GM12878 (cell line): Measurements from ENCODE around the gene SLC26A11. TPM values are rescaled to one million over a fixed set of nuclear protein-coding genes. Genes with fewer than 3 reads are reported as not detected.
A peak's percentile ranks its signal among the peaks of the same experiment; 100 is the strongest.

Experiments used
- ATAC-seq: fragments of 200-7000 bp; cut with Tn5 transposase; 3 replicates; pipeline ENCODE4 v1.9.1; 2020; ENCODE audit warnings: mild to moderate bottlenecking, moderate library complexity
- BruUV-seq: library from RNA; stranded (reverse); fragments of 400-500 nt; replicated peaks from 2 replicates; lab custom pipeline; 2021; lab: Mats Ljungman, UMichigan
- CTCF ChIA-PET: fragments of 300-600 bp; sonication (Branson Sonifier 250); formaldehyde crosslinking; extraction: SDS; loops from one replicate; lab custom pipeline; 2021; ENCODE audit warnings: inconsistent platforms; lab: Yijun Ruan, JAX
- POLR2A ChIA-PET: fragments of 350-600 bp; formaldehyde crosslinking; extraction: SDS; loops from one replicate; lab custom pipeline; 2021; ENCODE audit warnings: inconsistent platforms; lab: Charles Lee
- RAD21 ChIA-PET: fragments of 300-600 bp; sonication (Branson Sonifier 250); formaldehyde crosslinking; loops from one replicate; lab custom pipeline; 2023; ENCODE audit warnings: antibody characterized with exemption; ENCODE audit not compliant: unreplicated experiment; lab: Charles Lee
- SMC1A ChIA-PET: fragments of 300-600 bp; sonication (Branson Sonifier 250); formaldehyde crosslinking; loops from one replicate; lab custom pipeline; 2023; ENCODE audit not compliant: unreplicated experiment, uncharacterized antibody; lab: Charles Lee
- DNase-seq: peaks from one replicate; pipeline ENCODE4 v3.0.0-alpha.2; 2011; ENCODE audit warnings: low read depth, low spot score
- FAIRE-seq: peaks from 3 replicates; lab custom pipeline; 2011; peaks lifted over from hg19 to GRCh38; lab: Jason Lieb, UNC
- H2AFZ ChIP-seq: 2 replicates; pipeline ENCODE4 v1.6.0; 2011; ENCODE audit warnings: low read depth, low read length, control low read depth; ENCODE audit not compliant: control insufficient read depth
- H3K27ac ChIP-seq: 2 replicates; pipeline ENCODE4 v1.5.1; 2011; ENCODE audit warnings: control low read depth; ENCODE audit not compliant: control insufficient read depth, insufficient read depth
- H3K27me3 ChIP-seq, 2 experiments: replicated peaks in 1 of 2; 2 replicates each; pipeline versions ENCODE4 v1.6.0 to v1.6.1; 2011; ENCODE audit warnings: low read length in 1 of 2; ENCODE audit not compliant: control insufficient read depth in 2 of 2, insufficient read depth in 2 of 2
- H3K36me3 ChIP-seq, 2 experiments: 2 replicates each; pipeline ENCODE4 v1.5.1; 2011; ENCODE audit warnings: low read length in 1 of 2; ENCODE audit not compliant: control insufficient read depth in 2 of 2, insufficient read depth in 2 of 2
- H3K4me1 ChIP-seq: 2 replicates; pipeline ENCODE4 v1.6.1; 2011; ENCODE audit warnings: mild to moderate bottlenecking, low read length, moderate library complexity, mixed read lengths; ENCODE audit not compliant: control insufficient read depth, insufficient read depth
- H3K4me2 ChIP-seq: 2 replicates; pipeline ENCODE4 v1.6.0; 2011; ENCODE audit warnings: control low read depth; ENCODE audit not compliant: control insufficient read depth, insufficient read depth
- H3K4me3 ChIP-seq: fragments of 200-600 bp; sonication (generic); 2 replicates; pipeline ENCODE4 v1.5.1; 2016
- H3K79me2 ChIP-seq: 2 replicates; pipeline ENCODE4 v1.6.0; 2011; ENCODE audit warnings: low read length; ENCODE audit not compliant: control insufficient read depth, insufficient read depth
- H3K9ac ChIP-seq: 2 replicates; pipeline ENCODE4 v1.8.0; 2011; ENCODE audit warnings: low read length, control low read depth, mixed read lengths; ENCODE audit not compliant: control insufficient read depth, insufficient read depth
- H3K9me3 ChIP-seq: replicated peaks from 3 replicates; pipeline ENCODE4 v1.5.1; 2011; ENCODE audit warnings: mild to moderate bottlenecking, low read length; ENCODE audit not compliant: control insufficient read depth, insufficient read depth
- H4K20me1 ChIP-seq: 2 replicates; pipeline ENCODE4 v1.6.0; 2011; ENCODE audit not compliant: control insufficient read depth, insufficient read depth
- ASH2L ChIP-seq: fragments of 300-600, 200-600 bp; sonication (generic); IDR thresholded peaks from 2 replicates; pipeline ENCODE4 v1.6.1; 2017; ENCODE audit warnings: low read depth, mild to moderate bottlenecking, borderline replicate concordance
- BACH1 ChIP-seq: fragments of 450-650 bp; IDR thresholded peaks from 2 replicates; pipeline ENCODE4 v1.6.1; 2017; ENCODE audit warnings: mild to moderate bottlenecking, borderline replicate concordance
- E2F8 ChIP-seq: fragments of 450-650 bp; IDR thresholded peaks from 2 replicates; pipeline ENCODE4 v1.6.1; 2018; ENCODE audit warnings: mild to moderate bottlenecking, low read depth, moderate library complexity; ENCODE audit not compliant: partially characterized antibody
- IRF3 ChIP-seq: fragments of 450-650 bp; IDR thresholded peaks from 2 replicates; pipeline ENCODE4 v1.6.1; 2014; ENCODE audit warnings: mild to moderate bottlenecking
- KLF5 ChIP-seq: fragments of 450-650 bp; IDR thresholded peaks from 2 replicates; pipeline ENCODE4 v1.6.1; 2014; ENCODE audit warnings: mild to moderate bottlenecking; ENCODE audit not compliant: partially characterized antibody
- PML ChIP-seq: IDR thresholded peaks from 2 replicates; pipeline ENCODE4 v1.6.1; 2012; ENCODE audit warnings: low read length, inconsistent platforms
- RAD51 ChIP-seq: fragments of 450-650 bp; IDR thresholded peaks from 2 replicates; pipeline ENCODE4 v1.6.1; 2016; ENCODE audit warnings: moderate library complexity, mild to moderate bottlenecking, inconsistent platforms
- RB1 ChIP-seq: fragments of 450-650 bp; formaldehyde crosslinking; IDR thresholded peaks from 2 replicates; pipeline ENCODE4 v1.6.1; 2017; ENCODE audit warnings: mild to moderate bottlenecking, borderline replicate concordance
- RBBP5 ChIP-seq: fragments of 200-600 bp; sonication (generic); conservative IDR thresholded peaks from 2 replicates; pipeline ENCODE4 v1.6.1; 2016
- SP1 ChIP-seq: IDR thresholded peaks from one replicate; pipeline ENCODE4 v1.6.1; 2011; ENCODE audit warnings: low read depth, low read length
- TCF3 ChIP-seq: IDR thresholded peaks from 2 replicates; pipeline ENCODE4 v1.6.1; 2012; ENCODE audit warnings: low read depth, mild to moderate bottlenecking, low read length, borderline replicate concordance; ENCODE audit not compliant: insufficient read depth
- WRNIP1 ChIP-seq: IDR thresholded peaks from 2 replicates; pipeline ENCODE4 v1.6.1; 2011; ENCODE audit warnings: low read depth, low read length, improper control_type of control experiment, borderline replicate concordance
- ZNF384 ChIP-seq: IDR thresholded peaks from 2 replicates; pipeline ENCODE4 v1.6.1; 2012; ENCODE audit warnings: low read depth, mild to moderate bottlenecking, low read length, improper control_type of control experiment, borderline replicate concordance
- WGBS: methylation state at CpG from one replicate; pipeline ENCODE4 v1.1.6; 2016; ENCODE audit warnings: low lambda C conversion rate; ENCODE audit not compliant: insufficient replicate concordance, insufficient coverage; ENCODE audit errors: missing lambda C conversion rate; 5-methylcytosine and 5-hydroxymethylcytosine counted together
- in situ Hi-C: fragments of 300-500 bp; cut with MboI; formaldehyde crosslinking; loops from 9 replicates; pipeline ENCODE4 v1.14.3; 2018; ENCODE audit warnings: mixed read lengths
- intact Hi-C: fragments of 100-400 bp; cut with micrococcal nuclease; formaldehyde crosslinking; loops from one replicate; pipeline ENCODE4 v1.14.2; 2022; ENCODE audit not compliant: unreplicated experiment
- polyA plus RNA-seq, 11 experiments: library from polyadenylated mRNA; depleted of rRNA in 4 of 11; unstranded in 6 of 11; stranded (reverse) in 5 of 11; fragments of >200 nt; fragmentation: Nextera tagmentation in 4 of 11; fragmentation: Illumina TruSeq in 1 of 11; extraction: Ambion mirVana in 4 of 11; extraction: Trizol in 1 of 11; gene quantifications; 1 replicate in 1 of 11; 2 replicates in 10 of 11; pipeline versions ENCODE4 v1.2.1 to v1.2.3, GENCODE V29; 2011 to 2016; ENCODE audit warnings: inconsistent platforms in 2 of 11, missing spikeins in 2 of 11, low read depth in 1 of 11
- total RNA-seq, 4 experiments: library from RNA; depleted of rRNA in 3 of 4; stranded (reverse); fragments of >200 nt in 3 of 4; fragmentation: Illumina TruSeq in 1 of 4; extraction: Trizol in 1 of 4; gene quantifications; 2 replicates each; pipeline versions ENCODE4 v1.2.1 to v1.2.3, GENCODE V29; 2013 to 2021

SLC26A11 gene
- total and polyA plus RNA-seq, 10 of the 15 experiments (the other 5 are each of a cell fraction or from before 2014, with no cell fraction given): 0.05 to 4.1 (median 1.2) TPM; not detected in 1

GRCh38 chr17:80287038-80287437 is 66.8 kb downstream of the SLC26A11 start (continued):
- TF ChIP-seq PML (no peak), E2F8 (no peak)

- SMC1A ChIA-PET: no interaction called here
- no peaks in the 10 kb centered on the region for H3K27me3 ChIP-seq
- H3K27ac ChIP-seq: no peak overlapping the region
These were observed 67.8 kb downstream of the SLC26A11 start for GRCh38 chr17:80287806-80288567.

More at GRCh38 chr17:80287806-80288567, 67.8 kb downstream of the SLC26A11 start:
- no peak overlapping the region for H3K9ac ChIP-seq
- 96% methylated on average over 22 of the region's 22 CpGs for WGBS
- TF ChIP-seq RB1 (no peak), ZNF384 (no peak), TCF3 (no peak), KLF5 (no peak), RAD51 (no peak), BACH1 (no peak), IRF3 (no peak), WRNIP1 (no peak), RBBP5 (no peak), ASH2L (no peak), SP1 (no peak)
- TF ChIP-seq, all 136 proteins: peak for 0
- ChIA-PET RAD21 (interaction anchor here (0.6 kb wide), 1 partner anchor 23 kb away, joined by 4 read pairs; no protein-coding TSS in a partner anchor), CTCF (no interaction called here), POLR2A (no interaction called here)
- Histone ChIP-seq H3K4me1 (no peaks in the 10 kb centered on the region), H3K4me2 (no peak overlapping the region), H3K79me2 (no peaks in the 10 kb centered on the region; the same call in 1 of the 2 replicates), H3K9me3 (no peaks in the 10 kb centered on the region), H2AFZ (no peak overlapping the region), H4K20me1 (0 out of 2 replicates have a peak, but pooled peaks cover 2% of the 10 kb centered on the region), H3K4me3 (no peak overlapping the region), H3K36me3 (peaks cover 9 to 41% of the 10 kb centered on the region in 2 experiments; a peak in 3 of 4 replicates)
- DNase-seq: no peak
- intact Hi-C loops (no loop called here), in situ Hi-C loops (no loop called here)
- ATAC-seq: no peak
- no peak for FAIRE-seq
- TSS peak; percentile 73 for BruUV-seq
